ENCODE results near the gene ALDH1A2.

Gene ALDH1A2

GRCh38 chr15:57947781-57948180 lies 117.7 kb downstream of the ALDH1A2 start:
- in situ Hi-C loops (cut with HindIII; ENCODE audit: low sequenced_read_pairs) = no loop called here

GRCh38 chr15:57947282-57947681 lies 118.2 kb downstream of the ALDH1A2 start:
- in situ Hi-C loops (cut with HindIII; ENCODE audit: low sequenced_read_pairs) = no loop called here

GRCh38 chr15:57946491-57947048 lies 118.9 kb downstream of the ALDH1A2 start:
- in situ Hi-C loops (cut with HindIII; ENCODE audit: low sequenced_read_pairs) = no loop called here

- in situ Hi-C loops (cut with HindIII; ENCODE audit: low sequenced_read_pairs) = no loop called here
Measured at GRCh38 chr15:57945616-57946015, 119.9 kb downstream of the ALDH1A2 start.

GRCh38 chr15:57943754-57944420 lies 121.6 kb downstream of the ALDH1A2 start:
- in situ Hi-C loops (cut with HindIII; ENCODE audit: low sequenced_read_pairs) = no loop called here

- in situ Hi-C loops (cut with HindIII; ENCODE audit: low sequenced_read_pairs) = no loop called here
Measured at GRCh38 chr15:57943171-57943570, 122.3 kb downstream of the ALDH1A2 start.

- in situ Hi-C loops (cut with HindIII; ENCODE audit: low sequenced_read_pairs) = no loop called here
Measured at GRCh38 chr15:57941816-57942215, 123.7 kb downstream of the ALDH1A2 start.

GRCh38 chr15:57932348-57932747 lies 133.2 kb downstream of the ALDH1A2 start:
- in situ Hi-C loops (cut with HindIII; ENCODE audit: low sequenced_read_pairs) = no loop called here

- in situ Hi-C loops (cut with HindIII; ENCODE audit: low sequenced_read_pairs) = no loop called here
Measured at GRCh38 chr15:57931570-57931969, 133.9 kb downstream of the ALDH1A2 start.

GRCh38 chr15:57927091-57927631 lies 138.3 kb downstream of the ALDH1A2 start:
- in situ Hi-C loops (cut with HindIII; ENCODE audit: low sequenced_read_pairs) = no loop called here

- in situ Hi-C loops (cut with HindIII; ENCODE audit: low sequenced_read_pairs) = no loop called here
Measured at GRCh38 chr15:57925650-57926049, 139.9 kb downstream of the ALDH1A2 start.

- in situ Hi-C loops (cut with HindIII; ENCODE audit: low sequenced_read_pairs) = no loop called here
Measured at GRCh38 chr15:57924598-57924997, 140.9 kb downstream of the ALDH1A2 start.

GRCh38 chr15:57923750-57924149 lies 141.8 kb downstream of the ALDH1A2 start:
- in situ Hi-C loops (cut with HindIII; ENCODE audit: low sequenced_read_pairs) = no loop called here

- in situ Hi-C loops (cut with HindIII; ENCODE audit: low sequenced_read_pairs) = no loop called here
Measured at GRCh38 chr15:57923306-57923705, 142.2 kb downstream of the ALDH1A2 start.

- in situ Hi-C loops (cut with HindIII; ENCODE audit: low sequenced_read_pairs) = no loop called here
Measured at GRCh38 chr15:57922776-57923175, 142.7 kb downstream of the ALDH1A2 start.

- in situ Hi-C loops (cut with HindIII; ENCODE audit: low sequenced_read_pairs) = no loop called here
Measured at GRCh38 chr15:57921371-57921770, 144.1 kb downstream of the ALDH1A2 start.

- in situ Hi-C loops (cut with HindIII; ENCODE audit: low sequenced_read_pairs) = no loop called here
Measured at GRCh38 chr15:57920911-57921310, 144.6 kb downstream of the ALDH1A2 start.

GRCh38 chr15:57919754-57920153 lies 145.8 kb downstream of the ALDH1A2 start:
- in situ Hi-C loops (cut with HindIII; ENCODE audit: low sequenced_read_pairs) = no loop called here

- in situ Hi-C loops (cut with HindIII; ENCODE audit: low sequenced_read_pairs) = no loop called here
Measured at GRCh38 chr15:57917998-57918397, 147.5 kb downstream of the ALDH1A2 start.

GRCh38 chr15:57916695-57917094 lies 148.8 kb downstream of the ALDH1A2 start:
- in situ Hi-C loops (cut with HindIII; ENCODE audit: low sequenced_read_pairs) = no loop called here

- in situ Hi-C loops (cut with HindIII; ENCODE audit: low sequenced_read_pairs) = no loop called here
Measured at GRCh38 chr15:57915827-57916531, 149.5 kb downstream of the ALDH1A2 start.

Measured in DLD1 (cell line).